HG02943 (cell line): ENCODE measurements around the gene SMOC2.

Experiments
- ATAC-seq: cut with Tn5 transposase; IDR thresholded peaks from one replicate; pipeline ENCODE4 v1.9.1; 2021; ENCODE audit warnings: mild to moderate bottlenecking, low read depth, moderate library complexity; ENCODE audit not compliant: unreplicated experiment

Gene SMOC2

GRCh38 chr6:168473197-168473596 is 32.2 kb downstream of the SMOC2 start:
- no peak for ATAC-seq

DNA sequence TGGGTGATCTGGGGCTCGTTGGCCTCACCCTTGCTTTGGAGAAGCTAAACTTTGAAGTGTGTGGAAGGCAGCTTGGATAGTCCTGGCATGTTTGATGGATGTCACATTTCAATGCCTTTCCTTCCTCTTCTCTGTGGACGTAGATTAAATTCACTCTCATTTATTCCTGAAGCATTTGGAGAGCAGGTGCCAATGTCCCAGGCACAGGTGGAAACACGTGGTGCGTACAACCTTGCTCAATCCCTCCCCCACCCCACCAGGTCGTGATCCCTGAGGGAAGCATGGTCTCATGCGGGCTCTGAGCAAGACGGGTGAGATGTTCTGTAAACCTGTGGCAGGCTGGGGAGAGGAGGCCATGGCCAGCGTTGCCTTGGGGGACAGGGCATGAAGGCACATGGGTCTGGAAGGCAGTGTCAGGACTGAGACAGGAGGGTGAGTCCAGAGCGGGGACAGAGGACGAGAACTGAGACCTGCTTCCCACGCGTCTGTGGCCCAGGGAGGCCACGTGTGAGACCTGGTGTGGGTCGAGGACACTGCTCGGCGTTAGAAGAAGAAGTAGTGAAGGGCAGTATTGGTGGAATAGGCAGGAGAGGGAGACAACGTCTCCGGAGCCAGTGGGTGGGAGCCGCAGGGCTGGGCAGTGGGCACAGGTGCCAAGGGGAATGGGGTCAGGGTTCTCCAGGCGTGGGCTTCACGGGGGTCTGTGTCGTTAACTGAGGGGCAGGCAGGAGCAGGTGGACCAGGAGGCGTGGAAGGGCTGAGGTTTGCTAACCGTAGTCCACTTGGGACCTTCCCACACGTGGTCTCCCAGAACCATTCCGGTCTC is 34.4 kb downstream of the SMOC2 start:
- ATAC-seq = no peak

DNA sequence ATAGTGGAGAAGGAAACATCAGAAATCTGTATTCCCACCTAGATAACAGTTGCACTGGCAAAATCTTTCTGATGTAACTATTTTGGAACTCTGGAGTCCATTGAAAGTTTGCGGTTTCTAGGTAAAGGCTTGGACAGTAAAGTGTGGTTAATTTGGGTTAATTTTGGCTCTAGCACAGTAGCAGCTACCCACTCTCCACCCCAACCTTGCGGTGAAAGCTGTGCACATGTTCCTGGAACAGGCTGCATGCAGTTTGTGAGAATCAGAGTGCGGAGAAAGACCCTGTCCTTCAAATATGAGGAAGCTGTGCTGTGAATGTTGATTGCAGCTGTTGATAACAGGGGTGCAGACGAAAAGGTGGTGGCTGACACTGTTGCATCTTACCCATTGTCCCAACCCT is 38.4 kb downstream of the SMOC2 start:
- no peak for ATAC-seq

DNA sequence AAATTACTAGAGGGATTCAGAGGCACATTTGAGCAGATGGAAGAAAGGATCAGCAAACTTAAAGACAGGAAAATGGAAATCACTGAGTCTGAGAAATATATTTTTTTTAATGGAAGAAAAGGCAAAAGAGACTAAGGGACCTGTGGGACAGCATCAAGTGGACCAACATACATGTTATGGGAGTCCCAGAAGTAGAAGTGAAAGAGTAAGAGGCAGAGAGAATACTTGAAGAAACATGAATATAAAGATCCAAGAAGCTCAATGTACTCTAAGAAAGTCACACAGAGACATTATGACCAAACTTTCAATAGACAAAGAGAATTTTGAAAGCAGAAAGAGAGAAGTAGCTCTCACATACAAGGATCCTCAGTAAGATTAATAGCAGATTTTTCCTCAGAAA is 39.5 kb downstream of the SMOC2 start:
- no peak for ATAC-seq

- no peak for ATAC-seq
Observed at GRCh38 chr6:168485818-168486217, 44.8 kb downstream of the SMOC2 start.

GRCh38 chr6:168490757-168491156 is 49.8 kb downstream of the SMOC2 start:
- ATAC-seq = no peak

GRCh38 chr6:168493976-168494375 is 53.0 kb downstream of the SMOC2 start:
- ATAC-seq = no peak

- no peak for ATAC-seq
Observed at GRCh38 chr6:168494726-168495125, 53.7 kb downstream of the SMOC2 start.

- no peak for ATAC-seq
Observed at GRCh38 chr6:168495133-168495532, 54.1 kb downstream of the SMOC2 start.

DNA sequence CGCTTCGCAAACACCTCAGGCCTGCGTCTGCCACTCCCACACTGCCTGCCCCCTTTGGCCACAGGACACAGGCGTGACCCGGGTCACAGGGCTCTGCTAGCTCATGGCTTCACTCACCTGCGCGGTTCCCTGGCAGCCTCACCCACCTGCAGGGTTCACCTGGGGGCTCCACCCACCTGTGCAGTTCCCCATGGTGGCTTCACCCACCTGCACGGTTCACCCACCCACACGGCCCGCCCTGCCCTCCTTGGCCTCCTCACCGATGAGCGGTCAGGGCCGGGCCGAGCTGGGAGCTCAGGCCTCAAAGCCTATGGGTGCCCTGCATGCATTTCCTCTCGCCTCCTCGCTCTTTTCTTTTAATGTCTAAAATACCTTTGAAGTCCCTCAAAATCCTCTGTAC is 54.7 kb downstream of the SMOC2 start:
- no peak for ATAC-seq

- ATAC-seq = no peak
Observed at GRCh38 chr6:168496139-168496996, 55.4 kb downstream of the SMOC2 start.

DNA sequence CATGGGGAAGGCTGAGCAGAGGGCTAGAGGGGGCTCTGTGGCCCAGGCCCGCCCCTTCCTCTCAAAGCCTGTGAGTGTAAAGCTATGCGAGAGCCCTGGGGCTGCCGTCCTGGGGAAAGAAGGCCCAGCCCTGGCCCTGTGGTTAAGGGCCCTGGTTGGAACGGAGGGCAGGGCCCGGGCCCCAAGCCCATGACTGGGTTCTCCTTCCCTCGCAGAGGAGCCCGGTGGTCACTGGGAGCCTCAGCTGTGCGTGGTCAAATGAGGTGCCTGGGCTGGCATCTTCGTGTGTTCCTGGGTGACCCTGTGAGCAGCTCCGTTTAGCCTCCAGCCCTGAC is 56.0 kb downstream of the SMOC2 start:
- ATAC-seq = no peak

DNA sequence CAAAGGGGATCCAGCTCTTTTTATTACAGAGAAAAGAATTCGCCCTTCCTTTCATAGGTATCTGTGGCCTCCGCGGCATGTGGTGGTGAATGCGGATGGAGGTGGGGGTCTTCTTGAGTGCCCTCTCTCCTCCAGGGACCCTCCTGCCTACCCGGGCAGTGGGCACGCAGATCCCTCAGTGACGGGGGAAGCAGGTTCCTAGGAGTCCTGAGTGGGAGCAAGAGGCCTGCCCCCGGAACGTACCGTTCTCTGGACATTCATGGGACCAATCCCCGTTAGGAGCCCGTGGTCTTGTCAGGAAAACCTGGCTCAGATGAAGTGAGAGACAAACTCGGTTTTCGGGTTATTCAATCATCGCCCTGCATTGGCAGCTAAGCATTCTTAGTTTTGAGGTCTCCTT is 56.4 kb downstream of the SMOC2 start:
- no peak for ATAC-seq

- no peak for ATAC-seq
Observed at GRCh38 chr6:168498161-168498843, 57.3 kb downstream of the SMOC2 start.

GRCh38 chr6:168499045-168499650 is 58.2 kb downstream of the SMOC2 start:
- ATAC-seq = no peak

DNA sequence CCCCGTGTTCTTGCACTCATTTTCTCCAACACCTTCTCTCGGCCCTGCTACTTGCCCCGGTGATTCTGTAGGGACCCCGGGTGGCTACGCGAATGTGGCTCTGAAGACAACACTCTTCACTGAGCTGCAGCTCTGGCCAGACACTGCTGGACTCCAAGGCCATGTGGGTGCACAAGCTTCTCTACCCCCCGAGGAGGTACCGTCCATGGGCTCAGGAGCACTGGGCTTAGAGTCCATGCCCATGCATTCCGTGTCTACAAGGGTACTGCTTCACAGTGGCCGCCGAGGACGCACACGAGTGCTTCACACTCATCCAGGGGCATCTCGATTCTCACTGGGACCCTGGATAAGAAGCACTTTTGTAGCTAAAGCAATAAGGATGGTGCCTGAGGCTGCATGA is 59.5 kb downstream of the SMOC2 start:
- no peak for ATAC-seq

DNA sequence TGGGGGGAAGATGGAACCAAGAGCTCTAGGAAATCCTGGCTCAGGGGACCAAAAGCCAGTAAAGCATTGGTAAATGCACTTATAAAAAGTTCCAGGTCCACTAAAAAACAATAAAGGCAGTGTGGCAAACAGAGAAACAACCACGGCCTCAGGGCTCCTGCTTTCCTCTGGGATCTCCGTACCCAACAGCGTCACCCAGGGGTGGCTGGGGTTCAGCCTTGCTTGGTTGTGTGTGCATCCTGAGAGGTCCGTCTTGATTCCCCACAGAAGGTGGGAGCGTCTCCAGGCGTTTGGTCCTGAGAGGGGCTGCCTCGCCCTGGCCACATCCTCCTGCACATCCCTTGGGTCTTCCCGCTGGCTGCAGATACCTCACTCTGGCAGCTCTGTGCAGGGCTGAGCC is 60.6 kb downstream of the SMOC2 start:
- no peak for ATAC-seq

- ATAC-seq = no peak
Observed at GRCh38 chr6:168504366-168504765, 63.4 kb downstream of the SMOC2 start.

DNA sequence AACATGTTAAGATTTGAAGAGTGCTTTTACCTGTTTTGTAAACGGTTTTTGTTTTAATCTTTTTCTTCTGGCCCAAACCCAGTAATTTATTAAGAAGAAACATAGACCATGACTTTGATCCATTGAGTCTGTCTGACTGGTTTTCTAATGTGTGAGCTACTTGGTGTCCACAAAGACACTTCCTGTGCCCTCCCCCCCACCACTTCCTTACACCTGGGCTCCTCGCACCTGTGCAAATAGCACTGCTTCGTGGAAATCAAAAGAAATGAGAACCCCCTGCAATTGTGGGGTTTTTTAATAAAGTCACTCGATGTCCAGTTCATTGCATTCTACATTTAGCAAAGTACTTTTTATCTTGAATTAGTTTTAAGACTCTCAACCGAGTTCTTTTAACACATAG is 65.5 kb downstream of the SMOC2 start:
- ATAC-seq = no peak

DNA sequence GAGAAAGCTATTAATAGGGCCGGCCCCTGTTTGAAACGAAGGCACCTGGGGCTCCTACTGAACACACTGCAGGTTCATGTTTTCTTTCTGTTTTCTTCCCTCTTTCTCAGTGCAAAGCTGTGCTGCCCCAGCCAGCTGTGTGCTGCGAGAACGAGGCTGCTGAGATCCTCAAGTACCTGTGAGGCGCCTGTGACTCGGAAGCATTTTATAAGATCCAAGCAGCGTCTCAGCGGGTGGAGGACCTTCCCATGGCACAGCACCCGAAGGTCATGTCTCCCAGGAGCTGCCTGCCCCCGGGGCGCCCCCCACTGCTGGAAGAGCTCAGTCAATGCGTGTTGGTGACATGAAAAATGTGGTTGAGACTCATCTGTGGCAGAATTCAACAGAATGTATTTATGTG is 66.3 kb downstream of the SMOC2 start:
- no peak for ATAC-seq

GRCh38 chr6:168507730-168508129 is 66.7 kb downstream of the SMOC2 start:
- no peak for ATAC-seq
